ENCODE results near the gene CFAP299.

The CFAP299 gene

DNA sequence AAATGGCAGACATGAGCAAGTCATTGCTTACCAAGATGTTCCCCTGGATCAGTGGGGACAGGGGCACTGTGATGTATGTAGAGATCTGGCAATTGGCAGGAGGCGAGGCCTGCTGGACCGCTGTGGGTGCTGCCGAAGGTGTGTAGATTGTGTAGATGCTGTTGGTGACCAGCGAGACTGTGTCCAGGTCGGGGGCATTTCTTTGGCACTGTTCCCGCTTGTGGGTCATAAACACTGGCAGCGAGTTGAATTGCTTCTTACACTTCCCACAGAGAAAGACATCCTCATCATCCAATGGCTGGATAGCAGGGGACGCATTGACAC, 52.7 kb downstream of the CFAP299 start:
- no peak for DNase-seq (ENCODE audit: low read depth in 2 of 2)

GRCh38 chr4:80390178-80390577, 54.6 kb downstream of the CFAP299 start:
- no peak for DNase-seq (ENCODE audit: low read depth in 2 of 2)

- DNase-seq (ENCODE audit: low read depth in 2 of 2): no peak
Measured at GRCh38 chr4:80393246-80393969, 57.9 kb downstream of the CFAP299 start.

- no peak for DNase-seq (ENCODE audit: low read depth in 2 of 2)
Measured at GRCh38 chr4:80393970-80394250, 58.4 kb downstream of the CFAP299 start.

- DNase-seq (ENCODE audit: low read depth in 2 of 2): no peak
Measured at GRCh38 chr4:80407246-80407645, 71.7 kb downstream of the CFAP299 start.

DNA sequence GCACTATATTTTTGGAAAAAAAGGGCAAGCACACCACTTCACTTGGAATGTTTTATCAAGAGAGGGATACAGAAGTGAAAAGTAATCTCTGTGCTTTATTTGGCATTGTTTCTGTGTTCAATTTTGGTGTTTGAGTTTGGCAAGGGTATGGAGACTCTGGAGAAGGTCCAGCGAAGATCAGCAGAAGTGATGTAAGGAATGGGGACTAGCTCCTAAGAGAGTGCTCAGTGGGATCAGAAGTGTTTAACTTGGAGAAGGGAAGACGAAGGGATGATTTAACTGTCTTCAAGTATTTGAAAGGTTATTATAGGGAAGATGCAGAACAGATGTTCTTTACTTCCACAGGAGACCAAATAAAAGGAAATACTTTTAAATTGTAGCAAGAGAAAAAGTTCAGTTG, 74.3 kb downstream of the CFAP299 start:
- DNase-seq (ENCODE audit: low read depth in 2 of 2): no peak

DNA sequence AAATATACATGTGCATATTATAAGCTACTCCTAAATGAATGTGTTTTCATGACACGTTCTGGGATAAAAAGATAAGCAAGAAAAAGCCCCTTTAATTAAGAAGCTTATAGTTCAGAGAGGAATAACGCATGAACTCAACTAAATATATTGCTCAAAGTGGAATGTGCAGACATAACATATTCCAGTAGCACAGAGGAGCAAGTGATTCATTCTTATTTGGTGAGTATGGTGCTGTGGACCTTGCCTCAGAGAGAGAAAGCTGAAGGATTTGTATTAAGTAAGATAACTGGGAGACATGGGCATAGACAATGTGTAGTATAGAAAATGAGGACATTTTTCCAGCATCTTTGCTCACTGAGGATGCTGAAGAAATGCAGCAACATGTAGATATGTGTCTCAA, 76.8 kb downstream of the CFAP299 start:
- no peak for DNase-seq (ENCODE audit: low read depth in 2 of 2)

- DNase-seq (ENCODE audit: low read depth in 2 of 2): no peak
Measured at GRCh38 chr4:80413086-80413485, 77.6 kb downstream of the CFAP299 start.

DNA sequence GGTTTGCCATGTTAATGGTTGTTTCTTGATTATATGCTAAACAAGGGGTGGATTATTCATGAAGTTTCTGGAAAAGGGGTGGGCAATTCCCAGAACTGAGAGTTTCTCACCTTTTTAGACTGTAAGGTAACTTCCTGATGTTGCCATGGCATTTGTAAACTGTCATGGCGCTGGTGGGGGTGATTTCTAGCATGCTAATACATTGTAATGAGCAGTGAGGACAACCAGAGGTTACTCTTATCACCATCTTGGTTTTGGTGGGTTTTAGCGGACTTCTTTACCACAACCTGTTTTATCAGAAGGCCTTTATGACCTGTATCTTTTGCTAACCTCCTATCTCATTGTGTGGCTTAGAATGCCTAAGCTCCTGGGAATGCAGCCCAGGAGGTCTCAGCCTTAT, 81.5 kb downstream of the CFAP299 start:
- no peak for DNase-seq (ENCODE audit: low read depth in 2 of 2)

- no peak for DNase-seq (ENCODE audit: low read depth in 2 of 2)
Measured at GRCh38 chr4:80419946-80420345, 84.4 kb downstream of the CFAP299 start.

GRCh38 chr4:80420638-80421037, 85.1 kb downstream of the CFAP299 start:
- DNase-seq (ENCODE audit: low read depth in 2 of 2): no peak

GRCh38 chr4:80422727-80423404, 87.3 kb downstream of the CFAP299 start:
- DNase-seq (ENCODE audit: low read depth in 2 of 2): no peak

DNA sequence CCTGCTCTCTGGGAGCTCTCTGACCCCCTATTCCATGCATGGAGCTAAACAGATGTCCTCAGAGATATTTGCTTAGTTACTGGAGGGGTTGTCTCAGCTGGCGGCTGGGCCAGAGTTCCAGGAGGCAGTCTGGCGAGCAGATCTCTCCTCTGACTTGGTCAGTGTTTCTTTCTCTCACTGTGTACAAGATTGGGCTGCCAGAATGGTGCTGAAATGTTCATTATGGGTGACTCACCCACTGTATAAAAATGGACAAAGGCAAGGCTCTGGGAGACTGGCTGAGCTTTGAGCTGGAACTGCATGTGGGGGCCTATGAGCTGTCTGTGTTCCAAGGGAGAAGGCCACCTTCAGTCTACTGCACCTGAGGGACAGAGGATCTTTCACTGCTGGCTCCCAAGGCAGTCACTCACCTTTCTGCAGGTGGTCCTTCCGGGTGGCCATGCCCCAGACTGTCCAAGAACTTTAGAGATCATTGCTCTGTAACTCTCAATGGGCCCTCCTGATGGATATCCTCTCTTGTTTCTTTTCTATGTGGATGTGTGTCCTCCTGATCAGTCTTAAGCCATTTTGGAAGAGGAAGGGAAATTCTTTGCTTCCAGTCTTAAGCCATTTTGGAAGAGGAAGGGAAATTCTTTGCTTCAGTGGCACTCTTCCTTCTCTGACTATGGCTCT, 88.2 kb downstream of the CFAP299 start:
- DNase-seq (ENCODE audit: low read depth in 2 of 2): no peak

GRCh38 chr4:80424225-80424581, 88.7 kb downstream of the CFAP299 start:
- DNase-seq (ENCODE audit: low read depth in 2 of 2): no peak

DNA sequence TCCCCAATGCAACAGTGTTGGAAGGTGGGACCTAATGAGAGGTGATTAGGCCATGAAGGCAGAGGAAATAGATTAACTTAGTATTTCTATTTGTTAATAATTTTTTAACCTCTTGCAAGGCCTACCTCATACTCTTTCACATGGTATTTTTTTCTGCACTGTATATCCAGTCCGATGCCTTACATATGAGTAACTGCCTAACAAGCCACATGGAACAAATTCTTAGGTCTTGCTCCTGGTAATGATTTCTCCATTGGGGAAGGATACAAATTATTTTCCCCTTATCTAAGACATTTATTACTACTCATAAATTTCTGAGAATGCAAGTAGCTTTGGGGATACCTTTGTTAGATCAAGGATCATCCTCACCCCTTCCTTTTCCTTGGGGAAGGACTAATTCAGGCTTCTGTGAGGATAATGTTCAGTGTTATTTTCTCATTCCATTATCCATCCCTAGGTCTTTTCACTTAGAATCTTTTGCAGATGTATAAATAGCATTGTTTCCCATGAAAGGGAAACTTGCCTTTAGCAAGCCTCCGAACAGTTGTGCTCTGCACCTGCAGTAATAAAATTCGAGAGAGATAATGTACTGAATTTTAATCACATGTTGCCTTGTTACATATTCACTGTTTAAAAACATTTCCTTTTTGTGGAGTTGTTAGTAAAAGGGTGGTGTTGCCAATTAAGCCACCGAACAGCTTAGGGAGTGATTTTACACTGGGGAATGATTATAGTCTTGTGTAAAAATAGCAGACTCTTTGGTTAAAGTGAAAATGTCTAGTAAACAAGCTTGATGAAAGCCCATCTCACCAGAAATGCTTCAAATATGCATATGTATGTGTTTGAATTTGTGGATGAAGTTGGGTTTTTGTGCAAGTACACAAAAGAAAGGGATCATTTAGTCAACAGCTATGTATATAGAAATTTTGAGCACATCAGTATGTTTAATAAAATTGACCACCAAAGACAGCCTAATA, 89.9 kb downstream of the CFAP299 start:
- no peak for DNase-seq (ENCODE audit: low read depth in 2 of 2)

DNA sequence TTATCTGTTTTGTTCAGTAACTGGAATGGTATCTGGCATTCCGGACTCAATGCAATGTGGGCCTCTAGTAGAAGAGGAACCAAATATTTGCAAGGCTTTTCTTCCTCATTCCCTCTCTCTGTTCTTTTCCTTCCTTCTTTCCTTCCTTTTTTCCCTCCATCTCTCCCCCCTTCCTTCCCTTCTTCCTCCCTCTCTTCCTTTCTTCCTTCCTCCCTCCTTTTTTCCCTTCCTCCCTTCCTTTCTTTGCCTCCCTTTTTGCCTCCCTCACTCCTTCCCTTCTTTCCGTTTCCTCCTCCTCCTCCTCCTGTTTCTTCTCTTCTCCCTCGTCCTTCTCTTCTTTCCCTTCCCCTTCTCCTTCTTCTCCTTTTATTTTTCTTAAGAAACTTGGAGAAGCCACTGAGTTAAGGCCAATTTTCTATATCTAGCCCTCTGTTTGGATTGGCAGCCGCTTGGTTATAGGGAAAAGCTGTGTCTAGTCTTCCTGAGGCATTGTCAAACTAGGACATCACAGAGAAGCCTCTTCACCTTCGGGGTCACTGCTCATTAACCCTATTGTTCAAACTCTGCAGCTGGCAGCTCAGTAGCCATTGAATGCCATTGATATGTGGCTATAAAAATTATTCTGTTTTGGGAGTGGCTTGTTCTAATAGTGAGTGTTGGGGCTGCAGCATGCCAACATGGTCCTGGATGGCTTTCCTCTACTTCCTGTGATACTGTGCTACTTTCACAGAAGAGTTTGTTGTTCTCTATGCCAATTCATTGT, 95.9 kb downstream of the CFAP299 start:
- no peak for DNase-seq (ENCODE audit: low read depth in 2 of 2)

- no peak for DNase-seq (ENCODE audit: low read depth in 2 of 2)
Measured at GRCh38 chr4:80434238-80434637, 98.7 kb downstream of the CFAP299 start.

- DNase-seq (ENCODE audit: low read depth in 2 of 2): no peak
Measured at GRCh38 chr4:80438016-80438415, 102.5 kb downstream of the CFAP299 start.

- peak in 1 of 2 donors; percentile 6 for DNase-seq (ENCODE audit: low read depth in 2 of 2)
Measured at GRCh38 chr4:80439294-80440061, 103.9 kb downstream of the CFAP299 start.

GRCh38 chr4:80446248-80446647, 110.7 kb downstream of the CFAP299 start:
- no peak for DNase-seq (ENCODE audit: low read depth in 2 of 2)

DNA sequence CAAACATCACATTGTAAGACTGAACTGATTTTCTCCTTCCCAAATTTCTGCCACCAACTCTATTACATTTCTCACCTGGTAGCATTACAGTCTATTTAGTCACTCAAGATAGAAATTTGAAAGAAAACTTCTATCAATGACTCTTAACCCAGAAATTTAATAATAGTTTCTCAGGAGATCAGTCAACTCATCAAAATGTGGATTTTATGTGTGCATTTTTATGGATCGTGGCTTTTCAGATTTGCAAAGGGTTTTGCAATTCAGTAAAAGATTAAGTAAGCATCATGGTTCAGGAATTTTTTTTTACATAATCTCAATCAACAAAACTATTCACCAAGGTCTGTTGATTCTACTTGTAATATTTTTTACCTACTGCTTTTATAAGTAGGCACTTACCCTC, 111.1 kb downstream of the CFAP299 start:
- DNase-seq (ENCODE audit: low read depth in 2 of 2): no peak

Data from stimulated activated CD8-positive, alpha-beta memory T cell treated with anti-CD3 and anti-CD28 coated beads, Interleukin-2, amount 100 ng/mL, for 1 hour (primary cell).